H9 (cell line): ENCODE measurements around the gene NCS1. TPM values are rescaled to one million over a fixed set of nuclear protein-coding genes. Genes with fewer than 3 reads are reported as not detected.

Experiments used
- DNase-seq: peaks from one replicate; pipeline ENCODE4 v3.0.0-alpha.2; 2017
- H2AFZ ChIP-seq: one replicate; pipeline ENCODE4 v1.6.1; 2013; ENCODE audit warnings: mild to moderate bottlenecking, low read length, control low read depth, moderate library complexity
- H2AK5ac ChIP-seq: 2 replicates; pipeline ENCODE4 v1.6.1; 2013; ENCODE audit warnings: low read length, control low read depth, mixed read lengths; ENCODE audit not compliant: insufficient read length
- H2BK120ac ChIP-seq: one replicate; pipeline ENCODE4 v1.6.1; 2013; ENCODE audit warnings: low read depth, mild to moderate bottlenecking, low read length, control low read depth, inconsistent platforms; ENCODE audit not compliant: poor library complexity, severe bottlenecking
- H2BK12ac ChIP-seq: 2 replicates; pipeline ENCODE4 v1.6.1; 2013; ENCODE audit warnings: low read length, control low read depth, mixed read lengths, low read depth; ENCODE audit not compliant: insufficient read length
- H2BK15ac ChIP-seq: 2 replicates; pipeline ENCODE4 v1.6.1; 2013; ENCODE audit warnings: low read depth, low read length, control low read depth
- H2BK20ac ChIP-seq: one replicate; pipeline ENCODE4 v1.6.1; 2013; ENCODE audit warnings: low read depth, mild to moderate bottlenecking, low read length, control low read depth, inconsistent platforms; ENCODE audit not compliant: poor library complexity, severe bottlenecking
- H2BK5ac ChIP-seq: 2 replicates; pipeline ENCODE4 v1.6.1; 2013; ENCODE audit warnings: low read length, control low read depth, mixed read lengths; ENCODE audit not compliant: insufficient read length
- H3K14ac ChIP-seq: 2 replicates; pipeline ENCODE4 v1.6.1; 2013; ENCODE audit warnings: low read length, control low read depth; ENCODE audit not compliant: insufficient read depth
- H3K18ac ChIP-seq: 2 replicates; pipeline ENCODE4 v1.6.1; 2013; ENCODE audit warnings: low read depth, mild to moderate bottlenecking, mixed read lengths, low read length, control low read depth; ENCODE audit not compliant: insufficient read length
- H3K23ac ChIP-seq: 2 replicates; pipeline ENCODE4 v1.6.1; 2013; ENCODE audit warnings: low read length, control low read depth, mixed read lengths, low read depth; ENCODE audit not compliant: insufficient read length
- H3K23me2 ChIP-seq: 2 replicates; pipeline ENCODE4 v1.6.1; 2013; ENCODE audit warnings: low read depth, mild to moderate bottlenecking, mixed read lengths, low read length, control low read depth; ENCODE audit not compliant: insufficient read length, poor library complexity, severe bottlenecking
- H3K27ac ChIP-seq: 2 replicates; pipeline ENCODE4 v1.5.1; 2013; ENCODE audit warnings: low read length, control low read depth, mixed read lengths, low read depth; ENCODE audit not compliant: insufficient read length
- H3K27me3 ChIP-seq: 2 replicates; pipeline ENCODE4 v1.6.1; 2013; ENCODE audit warnings: low read length, control low read depth, inconsistent platforms; ENCODE audit not compliant: insufficient read depth
- H3K4ac ChIP-seq: 2 replicates; pipeline ENCODE4 v1.6.1; 2013; ENCODE audit warnings: low read depth, mild to moderate bottlenecking, control low read depth, inconsistent platforms, low read length, moderate library complexity
- H3K4me1 ChIP-seq: 2 replicates; pipeline ENCODE4 v1.6.1; 2013; ENCODE audit warnings: low read length, control low read depth, inconsistent platforms; ENCODE audit not compliant: insufficient read depth
- H3K4me2 ChIP-seq: 2 replicates; pipeline ENCODE4 v1.6.1; 2013; ENCODE audit warnings: low read length, control low read depth, mixed read lengths; ENCODE audit not compliant: insufficient read length, insufficient read depth
- H3K56ac ChIP-seq: 2 replicates; pipeline ENCODE4 v1.6.1; 2013; ENCODE audit warnings: low read depth, mild to moderate bottlenecking, mixed read lengths, low read length, control low read depth; ENCODE audit not compliant: insufficient read length
- H3K79me1 ChIP-seq: 2 replicates; pipeline ENCODE4 v1.6.1; 2013; ENCODE audit warnings: low read depth, mild to moderate bottlenecking, moderate library complexity, low read length, control low read depth, inconsistent platforms; ENCODE audit not compliant: insufficient read depth, poor library complexity, severe bottlenecking
- H3K79me2 ChIP-seq: 2 replicates; pipeline ENCODE4 v1.6.1; 2013; ENCODE audit warnings: low read length, control low read depth, inconsistent platforms; ENCODE audit not compliant: insufficient read depth
- H3K9ac ChIP-seq: 2 replicates; pipeline ENCODE4 v1.6.1; 2013; ENCODE audit warnings: low read length, control low read depth, mixed read lengths; ENCODE audit not compliant: insufficient read length; ENCODE audit errors: extremely low read depth
- H3K9me3 ChIP-seq: one replicate; pipeline ENCODE4 v1.6.1; 2013; ENCODE audit warnings: low read depth, low read length, inconsistent platforms; ENCODE audit not compliant: control insufficient read depth
- H3T11ph ChIP-seq: one replicate; pipeline ENCODE4 v1.6.1; 2013; ENCODE audit warnings: mild to moderate bottlenecking, low read length, control low read depth, inconsistent platforms
- H4K20me1 ChIP-seq: one replicate; pipeline ENCODE4 v1.6.1; 2013; ENCODE audit not compliant: control insufficient read depth, insufficient read length, insufficient read depth
- H4K5ac ChIP-seq: 2 replicates; pipeline ENCODE4 v1.6.1; 2013; ENCODE audit warnings: low read depth, mild to moderate bottlenecking, mixed read lengths, low read length, control low read depth; ENCODE audit not compliant: insufficient read length
- H4K8ac ChIP-seq: replicated peaks from 2 replicates; pipeline ENCODE4 v1.6.1; 2013; ENCODE audit warnings: low read length, control low read depth, mixed read lengths, low read depth; ENCODE audit not compliant: insufficient read length
- H4K91ac ChIP-seq: 2 replicates; pipeline ENCODE4 v1.6.1; 2013; ENCODE audit warnings: low read depth, mild to moderate bottlenecking, moderate library complexity, mixed read lengths, low read length, control low read depth; ENCODE audit not compliant: insufficient read length
- H3K27ac Mint-ChIP-seq, 3 experiments: 2 replicates in 2 of 3; 3 replicates in 1 of 3; pipeline ENCODE4 v1.8.0; 2020 to 2021; ENCODE audit warnings: mixed read lengths in 3 of 3, mild to moderate bottlenecking in 1 of 3, moderate library complexity in 1 of 3
- H3K27me3 Mint-ChIP-seq: 2 replicates; pipeline ENCODE4 v1.8.0; 2021; ENCODE audit warnings: low read depth, mild to moderate bottlenecking, moderate library complexity, mixed read lengths
- H3K36me3 Mint-ChIP-seq, 3 experiments: 2 replicates in 2 of 3; 3 replicates in 1 of 3; pipeline ENCODE4 v1.8.0; 2020 to 2021; ENCODE audit warnings: low read depth in 3 of 3, mixed read lengths in 3 of 3; ENCODE audit not compliant: insufficient read depth in 1 of 3
- H3K4me1 Mint-ChIP-seq, 2 experiments: 2 replicates each; pipeline ENCODE4 v1.8.0; 2020; ENCODE audit warnings: mixed read lengths in 2 of 2
- H3K4me3 Mint-ChIP-seq, 2 experiments: 2 replicates in 1 of 2; 3 replicates in 1 of 2; pipeline ENCODE4 v1.8.0; 2020 to 2021; ENCODE audit warnings: mild to moderate bottlenecking in 2 of 2, mixed read lengths in 2 of 2, moderate library complexity in 1 of 2
- H3K9me3 Mint-ChIP-seq, 2 experiments: 2 replicates in 1 of 2; 3 replicates in 1 of 2; pipeline ENCODE4 v1.8.0; 2020; ENCODE audit warnings: mild to moderate bottlenecking in 2 of 2, mixed read lengths in 2 of 2, moderate library complexity in 1 of 2
- WGBS: extraction: QIAGEN DNeasy Blood & Tissue Kit; methylation state at CpG from one replicate; pipeline ENCODE4 v1.1.7; 2013; ENCODE audit warnings: missing lambda C conversion rate, low lambda C conversion rate, mixed read lengths; ENCODE audit not compliant: insufficient read length; ENCODE audit errors: extremely low coverage; 5-methylcytosine and 5-hydroxymethylcytosine counted together
- total RNA-seq: library from RNA; stranded (reverse); gene quantifications from 2 replicates; pipeline ENCODE4 v1.2.1, GENCODE V29; 2021
- TF ChIP-seq, protein P1 (sequence below): fragments of 200-600 bp; sonication (generic); conservative IDR thresholded peaks from 3 replicates; pipeline ENCODE4 v1.8.0; 2021; ENCODE audit warnings: antibody characterized with exemption, mild to moderate bottlenecking

NCS1 gene
- total RNA-seq, 1 experiment from 2014 or later: 38.1 TPM

DNA sequence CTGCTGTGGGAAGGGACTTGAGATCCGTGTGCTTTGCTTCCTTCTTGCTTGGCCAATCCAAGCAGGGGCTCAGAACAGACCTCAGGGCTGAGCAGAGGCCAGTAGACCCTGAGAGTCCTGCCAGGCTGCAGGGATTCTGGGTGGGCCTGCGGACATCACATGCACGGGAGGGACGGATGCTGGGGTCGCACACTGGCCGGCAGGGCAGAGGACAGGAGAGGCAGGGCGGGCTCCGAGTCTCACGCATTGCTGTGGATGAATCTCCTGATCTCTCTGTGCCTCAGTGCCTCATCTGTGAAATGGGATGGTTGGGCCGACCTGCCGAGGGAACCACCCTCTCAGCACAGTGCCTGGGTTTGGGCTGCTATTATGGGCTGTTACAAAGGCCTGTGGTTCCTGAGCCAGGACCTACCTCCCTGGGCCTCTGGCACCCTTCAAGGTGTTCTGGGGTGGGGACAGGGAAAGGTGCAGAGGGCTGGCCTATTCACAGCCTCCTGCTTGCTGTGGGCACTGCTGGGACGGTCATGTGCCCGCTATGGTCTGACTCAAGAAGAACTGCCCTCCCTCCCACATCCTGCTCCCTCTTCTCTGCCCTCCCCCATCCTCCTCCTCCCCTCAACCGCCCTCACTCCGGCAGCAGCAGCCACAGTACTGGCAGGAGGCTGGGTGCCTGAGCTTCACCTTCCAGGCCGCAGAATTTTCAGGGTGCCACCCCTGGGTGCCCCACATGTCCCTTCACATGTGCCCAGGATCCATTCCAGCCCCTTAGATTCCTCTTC is 43.3 kb downstream of the NCS1 start:
- H3K56ac ChIP-seq: no peak overlapping the region
- Mint-ChIP-seq H3K4me3 (no peak overlapping the region), H3K36me3 (peaks cover 3 to 12% (median 8%) of the 10 kb centered on the region in 3 experiments; a peak in 5 of 7 replicates), H3K27ac (peak overlapping the region in 2 of 3 experiments; percentile 44 to 59; a peak in 2 of 7 replicates), H3K27me3 (no peaks in the 10 kb centered on the region), H3K4me1 (peaks cover 27 to 50% of the 10 kb centered on the region in 2 experiments), H3K9me3 (no peaks in the 10 kb centered on the region)
- H3K4ac ChIP-seq: no peak overlapping the region
- no CpG with 5 or more reads among the region's 16 CpGs for WGBS
- no peak overlapping the region for H3K14ac ChIP-seq
- no peak overlapping the region for H2BK12ac ChIP-seq
- no peak overlapping the region for H4K8ac ChIP-seq
- H3K79me1 ChIP-seq: no peaks in the 10 kb centered on the region
- TF ChIP-seq, protein P1, sequence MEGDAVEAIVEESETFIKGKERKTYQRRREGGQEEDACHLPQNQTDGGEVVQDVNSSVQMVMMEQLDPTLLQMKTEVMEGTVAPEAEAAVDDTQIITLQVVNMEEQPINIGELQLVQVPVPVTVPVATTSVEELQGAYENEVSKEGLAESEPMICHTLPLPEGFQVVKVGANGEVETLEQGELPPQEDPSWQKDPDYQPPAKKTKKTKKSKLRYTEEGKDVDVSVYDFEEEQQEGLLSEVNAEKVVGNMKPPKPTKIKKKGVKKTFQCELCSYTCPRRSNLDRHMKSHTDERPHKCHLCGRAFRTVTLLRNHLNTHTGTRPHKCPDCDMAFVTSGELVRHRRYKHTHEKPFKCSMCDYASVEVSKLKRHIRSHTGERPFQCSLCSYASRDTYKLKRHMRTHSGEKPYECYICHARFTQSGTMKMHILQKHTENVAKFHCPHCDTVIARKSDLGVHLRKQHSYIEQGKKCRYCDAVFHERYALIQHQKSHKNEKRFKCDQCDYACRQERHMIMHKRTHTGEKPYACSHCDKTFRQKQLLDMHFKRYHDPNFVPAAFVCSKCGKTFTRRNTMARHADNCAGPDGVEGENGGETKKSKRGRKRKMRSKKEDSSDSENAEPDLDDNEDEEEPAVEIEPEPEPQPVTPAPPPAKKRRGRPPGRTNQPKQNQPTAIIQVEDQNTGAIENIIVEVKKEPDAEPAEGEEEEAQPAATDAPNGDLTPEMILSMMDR: no peak
- H2AK5ac ChIP-seq: no peak overlapping the region
- no peak overlapping the region for H3T11ph ChIP-seq
- H4K91ac ChIP-seq: no peak overlapping the region
- H3K79me2 ChIP-seq: no peaks in the 10 kb centered on the region
- no peaks in the 10 kb centered on the region for H3K23me2 ChIP-seq
- H3K4me1 ChIP-seq: no peaks in the 10 kb centered on the region; the same call in 1 of the 2 replicates
- no peak for DNase-seq
- no peak overlapping the region for H2BK15ac ChIP-seq
- H4K5ac ChIP-seq: no peak overlapping the region
- no peaks in the 10 kb centered on the region for H3K9me3 ChIP-seq
- no peak overlapping the region for H3K4me2 ChIP-seq
- H2BK20ac ChIP-seq: no peak overlapping the region
- H2BK5ac ChIP-seq: no peak overlapping the region
- no peak overlapping the region for H3K23ac ChIP-seq
- no peak overlapping the region for H3K18ac ChIP-seq
- H4K20me1 ChIP-seq: no peaks in the 10 kb centered on the region
- no peak overlapping the region for H2AFZ ChIP-seq
- H3K27ac ChIP-seq: no peak overlapping the region
- H2BK120ac ChIP-seq: no peak overlapping the region
- H3K9ac ChIP-seq: no peak overlapping the region
- no peaks in the 10 kb centered on the region for H3K27me3 ChIP-seq
